ENCODE measurements around the gene CD200.

The CD200 gene

DNA sequence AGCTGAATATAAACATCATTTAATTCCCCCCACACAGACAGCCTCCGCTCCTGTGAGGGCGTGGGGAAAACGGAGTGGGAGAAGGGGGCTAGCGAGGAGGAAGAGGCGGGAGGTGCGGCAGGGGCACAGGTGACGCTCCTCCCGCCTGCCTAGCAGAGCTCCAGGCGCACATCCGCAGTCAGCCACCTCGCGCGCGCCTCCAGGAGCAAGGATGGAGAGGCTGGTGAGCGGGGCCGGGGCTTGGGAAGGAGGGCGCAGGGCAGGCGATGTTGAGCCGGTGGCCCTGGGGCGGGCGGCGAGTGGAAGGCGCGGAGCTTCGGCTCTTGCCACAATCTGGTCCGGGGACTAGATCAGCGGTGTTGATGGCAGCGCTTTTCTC, at the start of gene CD200:
TSS of gene CD200 (plus strand) at position 155 of the 379 bp plus-strand sequence. CDS start at position 212, 57 bp downstream.
- Histone ChIP-seq H3K9me3 (ENCODE audit: control insufficient read depth, insufficient read depth, low read length) (no peaks in the 10 kb centered on the region), H3K4me3 (ENCODE audit: low read depth, low read length) (peak within 1 kb of the TSS; percentile 66), H3K36me3 (ENCODE audit: control insufficient read depth, insufficient read depth, low read length) (no peaks in the 10 kb centered on the region), H3K9ac (ENCODE audit: low read depth, low read length) (peak within 1 kb of the TSS; percentile 48), H3K4me1 (ENCODE audit: control insufficient read depth, insufficient read depth, low read length) (peaks cover 17% of the 10 kb centered on the region), H3K27me3 (ENCODE audit: control insufficient read depth, insufficient read depth, low read length) (no peaks in the 10 kb centered on the region)

DNA sequence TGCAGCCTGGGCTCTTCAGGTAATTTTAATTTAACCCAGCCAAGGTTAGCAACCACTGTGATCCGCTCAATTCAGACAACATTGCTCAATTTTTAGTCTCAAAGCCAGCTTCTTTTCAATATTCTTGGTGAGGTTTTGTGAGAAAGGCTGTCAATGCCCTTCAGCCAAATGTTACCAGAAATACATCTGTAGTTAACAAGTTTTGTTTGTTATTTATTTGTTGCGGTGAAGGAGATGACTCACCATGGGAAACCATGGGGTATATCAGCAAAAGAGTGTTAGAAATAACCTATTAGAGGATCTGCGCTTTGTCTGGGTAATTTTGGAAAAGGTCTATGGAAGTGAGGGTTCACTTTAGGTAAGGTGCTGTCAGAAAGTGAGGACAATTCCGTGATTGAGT, 43.9 kb upstream of the CD200 start:
- H3K4me3 ChIP-seq (ENCODE audit: low read depth, low read length), result no peak overlapping the region
- no peaks in the 10 kb centered on the region for H3K27me3 ChIP-seq (ENCODE audit: control insufficient read depth, insufficient read depth, low read length)
- H3K36me3 ChIP-seq (ENCODE audit: control insufficient read depth, insufficient read depth, low read length), result no peaks in the 10 kb centered on the region
- peaks cover 6% of the 10 kb centered on the region for H3K4me1 ChIP-seq (ENCODE audit: control insufficient read depth, insufficient read depth, low read length)
- no peak overlapping the region for H3K9ac ChIP-seq (ENCODE audit: low read depth, low read length)
- no peaks in the 10 kb centered on the region for H3K9me3 ChIP-seq (ENCODE audit: control insufficient read depth, insufficient read depth, low read length)

DNA sequence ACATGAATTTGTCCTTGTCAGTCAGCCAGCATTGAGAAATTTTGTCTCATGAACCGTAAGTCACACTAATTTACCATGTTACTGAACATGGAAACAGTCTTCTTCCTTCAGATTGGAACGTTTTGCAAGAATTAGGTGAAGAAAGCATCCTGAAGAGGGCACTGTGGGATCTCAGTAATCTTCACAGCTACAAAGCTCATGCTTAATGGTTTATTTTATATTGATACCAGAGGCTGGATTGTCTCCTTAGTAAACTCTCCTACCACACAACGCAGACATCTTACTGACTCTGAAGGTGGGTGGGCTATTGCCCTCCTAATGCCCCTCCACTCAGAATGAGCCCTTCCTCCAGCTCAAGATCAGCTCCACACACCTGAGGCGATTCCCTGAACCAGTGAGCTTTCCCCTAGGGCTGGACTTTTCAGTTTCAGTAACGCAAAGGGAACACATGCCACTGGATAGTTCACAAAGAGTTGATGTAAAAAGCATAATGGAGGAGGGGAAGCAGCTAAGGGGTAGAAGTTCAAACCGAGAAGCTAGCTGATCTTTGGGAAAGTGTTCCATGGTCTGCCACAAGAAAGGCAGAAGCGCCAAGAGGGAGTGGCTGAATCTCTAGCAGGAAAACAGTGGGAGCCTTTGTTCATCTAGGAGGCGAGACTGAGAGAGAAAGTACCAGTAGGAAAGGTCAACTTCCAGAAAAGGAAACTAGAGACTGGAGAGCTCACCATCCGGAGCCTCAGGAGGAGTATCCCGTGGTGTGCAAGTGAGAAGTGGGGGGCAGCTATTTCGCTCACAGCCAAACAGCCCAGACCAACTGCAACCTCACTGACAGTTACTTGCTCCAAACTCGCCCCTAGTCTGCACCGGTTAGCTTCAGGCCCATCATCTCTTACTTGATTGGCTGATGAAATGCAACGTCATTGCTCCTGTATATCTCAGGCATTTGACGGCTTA, 39.3 kb upstream of the CD200 start, which contains the start of gene SLC9C1:
TSS of gene SLC9C1 (minus strand) at position 849 of the 954 bp plus-strand sequence. CDS start 7,425 bp downstream, outside the sequence.
- H3K9me3 ChIP-seq (ENCODE audit: control insufficient read depth, insufficient read depth, low read length), result no peaks in the 10 kb centered on the region
- no peaks in the 10 kb centered on the region for H3K27me3 ChIP-seq (ENCODE audit: control insufficient read depth, insufficient read depth, low read length)
- H3K4me3 ChIP-seq (ENCODE audit: low read depth, low read length), result peak within 1 kb of the TSS; percentile 49
- H3K9ac ChIP-seq (ENCODE audit: low read depth, low read length), result peak within 1 kb of the TSS; percentile 18
- no peaks in the 10 kb centered on the region for H3K36me3 ChIP-seq (ENCODE audit: control insufficient read depth, insufficient read depth, low read length)
- H3K4me1 ChIP-seq (ENCODE audit: control insufficient read depth, insufficient read depth, low read length), result peaks cover 10% of the 10 kb centered on the region

DNA sequence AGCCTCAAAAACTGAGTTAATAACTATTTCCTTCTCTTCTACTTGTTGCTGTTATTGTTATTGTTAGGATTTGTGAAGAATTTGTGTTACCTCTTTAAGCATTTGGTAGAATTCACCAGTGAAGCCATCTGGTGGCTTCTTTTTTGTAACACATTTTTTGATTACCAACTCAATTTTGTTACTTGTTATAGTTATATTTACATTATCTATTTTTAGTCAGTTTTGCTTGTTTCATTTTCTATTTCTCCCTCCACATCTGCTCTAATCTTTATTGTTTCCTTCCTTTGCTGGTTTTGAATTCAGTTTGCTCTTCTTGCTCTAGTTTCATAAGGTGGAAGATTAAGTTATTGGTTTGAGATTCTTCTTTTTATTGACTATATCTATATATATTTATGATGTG, 35.2 kb upstream of the CD200 start:
- peaks cover 11% of the 10 kb centered on the region for H3K4me1 ChIP-seq (ENCODE audit: control insufficient read depth, insufficient read depth, low read length)
- H3K9me3 ChIP-seq (ENCODE audit: control insufficient read depth, insufficient read depth, low read length), result no peaks in the 10 kb centered on the region
- H3K27me3 ChIP-seq (ENCODE audit: control insufficient read depth, insufficient read depth, low read length), result no peaks in the 10 kb centered on the region
- no peak overlapping the region for H3K4me3 ChIP-seq (ENCODE audit: low read depth, low read length)
- H3K36me3 ChIP-seq (ENCODE audit: control insufficient read depth, insufficient read depth, low read length), result no peaks in the 10 kb centered on the region
- H3K9ac ChIP-seq (ENCODE audit: low read depth, low read length), result no peak overlapping the region

DNA sequence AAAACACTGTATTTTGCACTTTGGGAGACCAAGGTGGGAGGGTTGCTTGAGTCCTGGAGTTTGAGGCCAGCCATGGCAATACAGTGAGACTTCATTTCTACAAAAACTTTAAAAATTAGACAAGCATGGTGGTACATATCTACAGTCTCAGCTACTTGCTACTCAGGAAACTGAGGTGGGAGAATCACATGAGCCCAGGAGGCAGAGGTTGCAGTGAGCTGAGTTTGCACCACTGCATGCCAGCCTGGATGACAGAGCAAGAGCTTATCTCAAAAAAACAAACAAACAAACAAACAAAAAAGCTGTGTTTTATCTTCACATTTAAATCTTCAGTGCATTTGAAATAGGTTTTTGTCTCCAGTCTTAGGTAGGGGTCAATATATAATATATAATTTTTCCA, 34.2 kb upstream of the CD200 start:
- no peaks in the 10 kb centered on the region for H3K36me3 ChIP-seq (ENCODE audit: control insufficient read depth, insufficient read depth, low read length)
- H3K4me3 ChIP-seq (ENCODE audit: low read depth, low read length), result no peak overlapping the region
- no peak overlapping the region for H3K9ac ChIP-seq (ENCODE audit: low read depth, low read length)
- no peaks in the 10 kb centered on the region for H3K27me3 ChIP-seq (ENCODE audit: control insufficient read depth, insufficient read depth, low read length)
- H3K9me3 ChIP-seq (ENCODE audit: control insufficient read depth, insufficient read depth, low read length), result no peaks in the 10 kb centered on the region
- peaks cover 10% of the 10 kb centered on the region for H3K4me1 ChIP-seq (ENCODE audit: control insufficient read depth, insufficient read depth, low read length)

GRCh38 chr3:112302150-112302830, 30.7 kb upstream of the CD200 start:
- H3K9me3 ChIP-seq (ENCODE audit: control insufficient read depth, insufficient read depth, low read length), result no peaks in the 10 kb centered on the region
- no peaks in the 10 kb centered on the region for H3K36me3 ChIP-seq (ENCODE audit: control insufficient read depth, insufficient read depth, low read length)
- no peaks in the 10 kb centered on the region for H3K27me3 ChIP-seq (ENCODE audit: control insufficient read depth, insufficient read depth, low read length)
- peaks cover 17% of the 10 kb centered on the region for H3K4me1 ChIP-seq (ENCODE audit: control insufficient read depth, insufficient read depth, low read length)
- H3K9ac ChIP-seq (ENCODE audit: low read depth, low read length), result peak overlapping the region; percentile 66
- H3K4me3 ChIP-seq (ENCODE audit: low read depth, low read length), result peak overlapping the region; percentile 64

DNA sequence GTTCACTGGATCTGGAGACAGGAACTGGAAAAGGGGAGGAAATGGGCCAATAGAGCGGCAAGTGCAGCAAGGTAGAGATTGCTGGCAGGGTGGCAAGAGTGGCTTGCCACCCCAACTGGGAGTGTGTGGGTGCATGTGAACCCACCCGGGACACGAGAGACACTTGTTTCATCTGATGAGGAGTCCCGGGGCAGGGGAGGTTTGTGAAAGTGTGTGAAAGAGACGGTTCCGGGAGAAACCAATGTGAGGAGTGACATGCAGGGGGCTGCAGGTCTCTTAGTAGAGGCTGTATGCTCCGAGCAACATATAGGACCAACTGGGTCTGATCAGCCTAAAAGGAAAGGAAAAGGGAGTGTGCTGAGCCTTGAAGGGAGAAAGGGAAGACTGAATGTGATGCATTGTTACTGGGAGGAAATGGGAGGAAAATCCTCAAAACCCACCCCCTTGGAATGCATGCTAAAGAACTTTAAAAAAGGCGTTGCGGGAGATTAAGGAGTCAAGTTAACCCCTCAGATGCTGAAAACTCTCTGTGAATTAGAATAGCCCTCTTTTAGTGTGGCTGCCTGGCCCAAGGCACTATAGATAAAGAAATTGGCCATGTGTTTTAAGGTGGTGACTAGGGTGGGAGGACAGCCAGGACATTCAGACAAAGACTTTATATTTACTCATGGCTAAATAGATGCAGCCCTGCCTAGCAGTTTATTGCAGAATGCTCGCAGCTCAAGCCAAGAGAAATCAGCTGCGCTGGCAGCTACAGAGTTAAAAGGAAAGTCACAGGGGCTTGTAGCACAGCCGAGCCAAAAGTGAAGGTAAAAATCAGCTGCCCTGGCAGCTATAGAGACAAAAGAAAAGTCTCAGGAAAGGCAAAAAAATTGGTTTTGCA, 29.8 kb upstream of the CD200 start:
- peaks cover 17% of the 10 kb centered on the region for H3K4me1 ChIP-seq (ENCODE audit: control insufficient read depth, insufficient read depth, low read length)
- peak overlapping the region; percentile 66 for H3K9ac ChIP-seq (ENCODE audit: low read depth, low read length)
- no peaks in the 10 kb centered on the region for H3K36me3 ChIP-seq (ENCODE audit: control insufficient read depth, insufficient read depth, low read length)
- H3K4me3 ChIP-seq (ENCODE audit: low read depth, low read length), result peak overlapping the region; percentile 64
- no peaks in the 10 kb centered on the region for H3K27me3 ChIP-seq (ENCODE audit: control insufficient read depth, insufficient read depth, low read length)
- no peaks in the 10 kb centered on the region for H3K9me3 ChIP-seq (ENCODE audit: control insufficient read depth, insufficient read depth, low read length)

DNA sequence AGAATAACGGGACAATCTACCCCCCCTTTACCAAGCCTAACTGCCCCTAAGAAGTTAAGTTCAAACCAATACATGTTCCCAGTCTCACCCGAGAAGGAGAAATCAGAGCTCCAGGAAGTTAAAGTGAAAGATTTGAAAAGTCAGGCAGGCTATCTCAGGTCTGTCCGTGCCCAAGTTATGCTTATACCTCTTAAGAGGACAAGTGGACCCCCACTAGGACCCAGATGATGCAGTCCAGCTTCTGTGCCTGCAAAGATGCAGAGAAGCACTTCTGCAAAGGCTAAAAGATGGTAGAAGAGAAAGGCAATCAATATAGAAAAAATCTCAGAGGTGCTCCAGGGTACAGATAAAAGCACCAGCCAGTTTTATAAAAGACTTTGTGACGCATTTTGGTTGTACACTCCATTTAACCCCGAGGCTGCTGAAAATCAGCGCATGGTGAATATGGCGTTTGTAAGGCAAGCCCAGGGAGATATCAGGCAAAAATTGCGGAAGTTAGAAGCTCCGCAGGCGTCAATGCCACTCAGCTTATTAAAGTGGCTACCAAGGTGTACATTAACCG, 29.1 kb upstream of the CD200 start:
- Histone ChIP-seq H3K9ac (ENCODE audit: low read depth, low read length) (peak overlapping the region; percentile 51), H3K4me1 (ENCODE audit: control insufficient read depth, insufficient read depth, low read length) (peaks cover 17% of the 10 kb centered on the region), H3K4me3 (ENCODE audit: low read depth, low read length) (peak overlapping the region; percentile 64), H3K27me3 (ENCODE audit: control insufficient read depth, insufficient read depth, low read length) (no peaks in the 10 kb centered on the region), H3K9me3 (ENCODE audit: control insufficient read depth, insufficient read depth, low read length) (no peaks in the 10 kb centered on the region), H3K36me3 (ENCODE audit: control insufficient read depth, insufficient read depth, low read length) (no peaks in the 10 kb centered on the region)

DNA sequence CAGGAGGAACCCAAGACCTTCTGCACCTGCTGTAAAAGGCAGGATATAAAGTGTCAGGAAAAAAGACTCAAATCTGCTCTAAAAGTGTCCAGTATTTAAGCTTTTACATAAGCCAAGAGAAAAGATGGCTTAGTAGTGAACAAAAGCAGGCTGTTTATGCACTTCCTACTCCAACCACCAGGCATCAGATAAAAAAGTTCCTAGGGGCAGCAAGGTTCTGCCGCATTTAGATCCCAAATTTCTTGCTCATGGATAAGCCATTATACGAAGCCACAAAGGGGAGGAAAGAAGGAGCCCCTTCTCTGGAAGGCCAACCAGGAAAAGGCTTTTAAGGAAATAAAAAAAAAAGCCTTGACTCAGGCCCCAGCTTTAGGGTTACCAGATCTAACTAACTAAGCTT, 28.3 kb upstream of the CD200 start:
- no peak overlapping the region for H3K9ac ChIP-seq (ENCODE audit: low read depth, low read length)
- H3K9me3 ChIP-seq (ENCODE audit: control insufficient read depth, insufficient read depth, low read length), result no peaks in the 10 kb centered on the region
- no peaks in the 10 kb centered on the region for H3K36me3 ChIP-seq (ENCODE audit: control insufficient read depth, insufficient read depth, low read length)
- H3K4me1 ChIP-seq (ENCODE audit: control insufficient read depth, insufficient read depth, low read length), result peaks cover 17% of the 10 kb centered on the region
- H3K4me3 ChIP-seq (ENCODE audit: low read depth, low read length), result peak overlapping the region; percentile 64
- no peaks in the 10 kb centered on the region for H3K27me3 ChIP-seq (ENCODE audit: control insufficient read depth, insufficient read depth, low read length)

DNA sequence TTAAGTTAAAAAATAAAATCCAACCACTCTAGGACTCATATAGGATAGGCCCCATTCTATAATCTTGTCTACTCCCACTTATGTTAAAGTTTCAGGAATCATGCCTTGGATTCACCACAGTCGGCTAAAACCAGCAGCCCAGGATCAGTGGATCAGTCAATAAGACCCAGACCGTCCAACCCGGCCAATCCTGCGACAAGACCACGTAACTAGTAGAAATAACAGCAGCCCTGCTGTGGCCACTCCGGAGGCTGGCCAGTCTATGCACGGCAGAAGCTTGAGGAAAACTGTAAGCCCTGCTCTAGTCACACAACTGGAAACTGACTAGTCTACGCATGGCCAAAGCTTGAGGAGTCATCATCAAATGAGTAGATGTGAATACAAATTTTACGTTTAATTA, 26.1 kb upstream of the CD200 start:
- Histone ChIP-seq H3K4me3 (ENCODE audit: low read depth, low read length) (no peak overlapping the region), H3K9me3 (ENCODE audit: control insufficient read depth, insufficient read depth, low read length) (no peaks in the 10 kb centered on the region)

DNA sequence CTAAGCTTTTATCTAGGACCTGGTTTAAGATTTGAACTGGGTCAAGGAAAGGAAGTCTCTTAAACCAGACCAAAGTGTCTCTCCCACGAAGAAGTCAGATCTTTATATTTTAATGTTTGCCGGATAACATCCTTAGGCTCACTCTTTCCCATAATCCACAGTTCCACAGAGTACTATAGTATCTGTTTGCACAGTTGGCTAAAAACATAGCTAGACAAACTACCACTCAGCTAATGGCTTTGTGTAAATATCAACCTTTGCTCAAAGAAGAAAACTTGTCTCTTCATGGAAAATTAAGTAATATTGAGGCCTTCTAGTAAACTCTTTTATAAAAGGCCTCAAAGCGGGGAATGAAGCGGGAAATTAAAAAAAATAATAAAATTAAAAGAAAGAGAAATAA, 25.4 kb upstream of the CD200 start:
- Histone ChIP-seq H3K4me3 (ENCODE audit: low read depth, low read length) (no peak overlapping the region), H3K4me1 (ENCODE audit: control insufficient read depth, insufficient read depth, low read length) (peaks cover 17% of the 10 kb centered on the region), H3K36me3 (ENCODE audit: control insufficient read depth, insufficient read depth, low read length) (no peaks in the 10 kb centered on the region), H3K27me3 (ENCODE audit: control insufficient read depth, insufficient read depth, low read length) (no peaks in the 10 kb centered on the region), H3K9ac (ENCODE audit: low read depth, low read length) (no peak overlapping the region), H3K9me3 (ENCODE audit: control insufficient read depth, insufficient read depth, low read length) (no peaks in the 10 kb centered on the region)

More for the DNA sequence above, 26.1 kb upstream of the CD200 start:
- no peaks in the 10 kb centered on the region for H3K27me3 ChIP-seq (ENCODE audit: control insufficient read depth, insufficient read depth, low read length)
- H3K4me1 ChIP-seq (ENCODE audit: control insufficient read depth, insufficient read depth, low read length), result peaks cover 17% of the 10 kb centered on the region
- H3K9ac ChIP-seq (ENCODE audit: low read depth, low read length), result no peak overlapping the region
- no peaks in the 10 kb centered on the region for H3K36me3 ChIP-seq (ENCODE audit: control insufficient read depth, insufficient read depth, low read length)
